MCF 10A (cell line): ENCODE data around the gene OMD. TPM values are rescaled to one million over a fixed set of nuclear protein-coding genes. Genes with fewer than 3 reads are reported as not detected.

ENCODE experiments used
- BruUV-seq: library from RNA; stranded (reverse); fragments of 400-500 nt; replicated peaks from 2 replicates; lab custom pipeline; 2021; lab: Mats Ljungman, UMichigan
- CTCF ChIA-PET: fragments of 300-600 bp; sonication (Branson Sonifier 250); formaldehyde crosslinking; extraction: SDS; loops from one replicate; lab custom pipeline; 2021; ENCODE audit warnings: antibody characterized with exemption, inconsistent platforms; lab: Yijun Ruan, JAX
- POLR2A ChIA-PET: fragments of 300-600, 350-650 bp; sonication (Branson Sonifier 250); formaldehyde crosslinking; extraction: SDS; loops from one replicate; lab custom pipeline; 2020; ENCODE audit warnings: antibody characterized with exemption, inconsistent platforms; lab: Yijun Ruan, JAX
- DNase-seq: peaks from one replicate; pipeline ENCODE4 v3.0.0-alpha.2; 2018; ENCODE audit not compliant: unreplicated experiment
- H3K27ac Mint-ChIP-seq: one replicate; pipeline ENCODE4 v1.8.0; 2022; ENCODE audit warnings: mild to moderate bottlenecking, low read depth, mixed read lengths; ENCODE audit not compliant: unreplicated experiment
- H3K27me3 Mint-ChIP-seq: one replicate; pipeline ENCODE4 v1.8.0; 2022; ENCODE audit warnings: mixed read lengths; ENCODE audit not compliant: insufficient read depth, unreplicated experiment
- H3K36me3 Mint-ChIP-seq: one replicate; pipeline ENCODE4 v1.8.0; 2022; ENCODE audit warnings: mild to moderate bottlenecking, moderate library complexity, mixed read lengths; ENCODE audit not compliant: insufficient read depth, unreplicated experiment
- H3K4me1 Mint-ChIP-seq: one replicate; pipeline ENCODE4 v1.8.0; 2022; ENCODE audit warnings: mixed read lengths; ENCODE audit not compliant: insufficient read depth, unreplicated experiment
- H3K4me3 Mint-ChIP-seq: one replicate; pipeline ENCODE4 v1.8.0; 2022; ENCODE audit warnings: mild to moderate bottlenecking, moderate library complexity, mixed read lengths; ENCODE audit not compliant: unreplicated experiment
- H3K9me3 Mint-ChIP-seq: one replicate; pipeline ENCODE4 v1.8.0; 2022; ENCODE audit warnings: mixed read lengths; ENCODE audit not compliant: unreplicated experiment
- intact Hi-C: fragments of 100-400 bp; cut with micrococcal nuclease; formaldehyde crosslinking; loops from 2 replicates; pipeline ENCODE4 v1.14.1; 2022
- total RNA-seq: library from RNA; stranded (reverse); gene quantifications from 2 replicates; pipeline ENCODE4 v1.2.3, GENCODE V29; 2022
- TF ChIP-seq, protein P1 (sequence below): fragments of 200-600 bp; IDR thresholded peaks from one replicate; pipeline ENCODE4 v1.8.0; 2022; ENCODE audit warnings: antibody characterized with exemption, mild to moderate bottlenecking; ENCODE audit not compliant: unreplicated experiment

Gene OMD
- total RNA-seq, 1 experiment from 2014 or later, result 1.4 TPM

DNA sequence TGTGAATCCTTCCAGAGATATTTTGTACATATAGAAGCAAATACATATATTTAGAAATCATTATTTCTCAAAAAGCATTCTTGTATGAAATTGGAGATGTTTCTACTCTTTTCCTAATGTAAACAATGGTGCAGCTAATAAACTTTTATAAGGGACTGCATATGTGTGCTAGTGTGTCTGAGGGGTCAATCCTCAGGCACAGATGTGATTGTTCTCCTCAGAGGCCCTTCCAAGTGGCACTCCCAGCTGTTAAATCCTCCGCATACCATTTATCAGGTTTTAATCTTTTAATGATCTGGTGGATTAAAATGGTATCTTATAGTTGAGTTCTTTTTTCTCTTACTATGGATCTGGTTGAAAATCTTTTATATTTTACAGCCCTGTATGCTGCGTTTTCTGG lies 5.6 kb upstream of the OMD start:
- Mint-ChIP-seq H3K4me3 (no peak overlapping the region), H3K27me3 (no peaks in the 10 kb centered on the region), H3K4me1 (peaks cover 16% of the 10 kb centered on the region), H3K36me3 (no peaks in the 10 kb centered on the region), H3K9me3 (no peaks in the 10 kb centered on the region), H3K27ac (no peak overlapping the region)
- CTCF ChIA-PET, result interaction anchor here (1.0 kb wide), 1 partner anchor 13 kb away, joined by 3 read pairs; no protein-coding TSS in a partner anchor
- BruUV-seq, result no TSS peak
- POLR2A ChIA-PET, result no interaction called here
- TF ChIP-seq, protein P1, sequence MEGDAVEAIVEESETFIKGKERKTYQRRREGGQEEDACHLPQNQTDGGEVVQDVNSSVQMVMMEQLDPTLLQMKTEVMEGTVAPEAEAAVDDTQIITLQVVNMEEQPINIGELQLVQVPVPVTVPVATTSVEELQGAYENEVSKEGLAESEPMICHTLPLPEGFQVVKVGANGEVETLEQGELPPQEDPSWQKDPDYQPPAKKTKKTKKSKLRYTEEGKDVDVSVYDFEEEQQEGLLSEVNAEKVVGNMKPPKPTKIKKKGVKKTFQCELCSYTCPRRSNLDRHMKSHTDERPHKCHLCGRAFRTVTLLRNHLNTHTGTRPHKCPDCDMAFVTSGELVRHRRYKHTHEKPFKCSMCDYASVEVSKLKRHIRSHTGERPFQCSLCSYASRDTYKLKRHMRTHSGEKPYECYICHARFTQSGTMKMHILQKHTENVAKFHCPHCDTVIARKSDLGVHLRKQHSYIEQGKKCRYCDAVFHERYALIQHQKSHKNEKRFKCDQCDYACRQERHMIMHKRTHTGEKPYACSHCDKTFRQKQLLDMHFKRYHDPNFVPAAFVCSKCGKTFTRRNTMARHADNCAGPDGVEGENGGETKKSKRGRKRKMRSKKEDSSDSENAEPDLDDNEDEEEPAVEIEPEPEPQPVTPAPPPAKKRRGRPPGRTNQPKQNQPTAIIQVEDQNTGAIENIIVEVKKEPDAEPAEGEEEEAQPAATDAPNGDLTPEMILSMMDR, result no peak
- DNase-seq, result no peak
- intact Hi-C loops, result loop anchor here (10.0 kb wide), 1 partner anchor 295 kb away; no protein-coding TSS in a partner anchor

DNA sequence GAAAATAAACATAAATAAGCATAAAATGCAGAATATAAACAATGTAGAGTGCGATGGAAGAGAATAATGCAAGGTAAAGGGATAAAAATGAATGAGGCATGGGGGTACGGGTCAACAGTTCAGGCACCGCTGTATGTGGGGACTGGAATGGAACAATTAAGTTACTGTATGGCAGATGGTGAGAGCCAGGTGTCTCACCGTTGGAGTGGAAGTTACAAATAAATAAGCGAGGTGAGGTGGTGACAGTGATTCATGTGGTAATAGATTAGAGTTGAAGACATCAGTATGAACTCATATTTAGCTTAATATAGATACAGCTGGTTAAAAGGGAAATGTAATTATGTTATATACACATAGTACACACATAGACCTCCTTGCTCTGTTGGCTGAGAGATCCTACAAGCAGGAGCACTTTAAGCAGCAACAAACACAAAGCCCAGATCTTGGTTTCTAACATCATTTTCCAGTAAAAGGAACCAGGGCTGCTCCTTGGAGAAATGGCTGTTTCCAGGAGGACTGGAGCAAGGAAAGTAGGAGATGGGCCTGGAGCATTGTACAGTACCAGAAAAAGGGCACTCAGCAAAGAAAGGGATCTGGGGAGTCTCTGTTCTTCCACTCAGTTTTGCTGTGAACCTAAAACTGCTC lies 2.4 kb upstream of the OMD start:
- intact Hi-C loops, result no loop called here
- no peak for DNase-seq
- no peaks in the 10 kb centered on the region for H3K9me3 Mint-ChIP-seq
- no peak overlapping the region for H3K4me3 Mint-ChIP-seq
- no peak overlapping the region for H3K27ac Mint-ChIP-seq
- TF ChIP-seq, protein P1, result no peak
- peaks cover 23% of the 10 kb centered on the region for H3K4me1 Mint-ChIP-seq
- BruUV-seq, result no TSS peak
- H3K36me3 Mint-ChIP-seq, result no peaks in the 10 kb centered on the region
- CTCF ChIA-PET, result no interaction called here
- POLR2A ChIA-PET, result no interaction called here
- no peaks in the 10 kb centered on the region for H3K27me3 Mint-ChIP-seq

DNA sequence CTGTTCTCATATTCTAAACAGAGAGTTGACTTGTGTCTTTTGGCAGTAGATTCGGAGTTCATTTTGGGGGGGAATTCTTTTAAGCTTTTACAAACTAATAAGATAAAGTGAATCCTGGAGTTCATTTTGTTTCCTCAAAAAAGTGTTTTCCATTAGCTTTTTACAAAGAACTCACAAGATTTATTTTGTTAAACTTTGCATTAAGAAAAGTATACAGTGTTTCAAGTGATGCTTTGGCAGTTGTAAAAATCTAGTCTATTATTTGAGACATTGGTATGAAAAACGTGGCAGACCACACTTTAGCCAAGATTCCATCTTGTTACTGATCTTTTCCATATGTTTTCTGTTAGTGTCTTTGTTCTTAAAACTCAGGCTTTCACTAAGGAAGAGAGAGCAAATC lies 1.2 kb upstream of the OMD start:
- no peak overlapping the region for H3K4me3 Mint-ChIP-seq
- H3K27me3 Mint-ChIP-seq, result no peaks in the 10 kb centered on the region
- no TSS peak for BruUV-seq
- TF ChIP-seq, protein P1, result no peak
- DNase-seq, result no peak
- H3K36me3 Mint-ChIP-seq, result no peaks in the 10 kb centered on the region
- POLR2A ChIA-PET, result interaction anchor here (0.6 to 1.5 kb wide), 7 partner anchors 8 to 97 kb away, joined by 3 to 5 read pairs (median 4); no protein-coding TSS in a partner anchor
- intact Hi-C loops, result no loop called here
- no peaks in the 10 kb centered on the region for H3K9me3 Mint-ChIP-seq
- CTCF ChIA-PET, result interaction anchor here (1.1 kb wide), 1 partner anchor 14 kb away, joined by 4 read pairs; no protein-coding TSS in a partner anchor
- peaks cover 23% of the 10 kb centered on the region for H3K4me1 Mint-ChIP-seq
- H3K27ac Mint-ChIP-seq, result peak overlapping the region; percentile 60

DNA sequence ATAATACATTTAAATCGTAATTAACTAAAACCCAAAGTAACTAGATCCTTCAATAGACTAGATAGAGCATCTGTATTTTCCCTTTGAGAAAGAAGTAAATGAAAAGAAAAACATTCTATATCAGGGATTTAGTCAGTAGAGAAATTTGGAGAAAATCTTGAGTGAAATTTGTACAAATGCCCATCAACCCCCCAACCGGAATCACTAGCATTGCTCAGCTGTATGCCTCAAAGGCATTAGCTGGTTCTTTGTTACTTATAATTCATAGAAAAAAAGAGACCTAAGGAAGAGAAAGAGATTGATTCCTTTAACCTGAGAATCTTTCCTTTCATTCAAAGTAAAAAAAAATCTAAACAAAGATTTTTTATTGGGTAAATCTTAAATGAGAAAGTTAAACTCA lies 659 bp downstream of the OMD start:
- DNase-seq, result no peak
- Mint-ChIP-seq H3K4me3 (peak overlapping the region; percentile 41), H3K27ac (peak overlapping the region; percentile 40), H3K4me1 (peaks cover 23% of the 10 kb centered on the region), H3K9me3 (no peaks in the 10 kb centered on the region), H3K36me3 (no peaks in the 10 kb centered on the region), H3K27me3 (no peaks in the 10 kb centered on the region)
- BruUV-seq, result no TSS peak
- POLR2A ChIA-PET, result no interaction called here
- TF ChIP-seq, protein P1, result no peak
- intact Hi-C loops, result no loop called here
- CTCF ChIA-PET, result no interaction called here
